K562 (cell line): Measurements from ENCODE around the gene CEP192.

ENCODE experiments used
- CBX8 ChIP-seq: fragments of 200-600 bp; sonication (generic); IDR thresholded peaks from 2 replicates; pipeline ENCODE4 v1.6.1; 2012; ENCODE audit warnings: borderline replicate concordance, mixed run types, low read depth, mild to moderate bottlenecking, moderate library complexity, mixed read lengths, low read length, control low read depth, inconsistent platforms; ENCODE audit not compliant: poor library complexity, severe bottlenecking; ENCODE audit errors: extremely low read depth
- CTCF ChIP-seq, 3 experiments: IDR thresholded peaks in 2 of 3; conservative IDR thresholded peaks in 1 of 3; 2 replicates each; pipeline ENCODE4 v1.5.1; 2011 to 2012; ENCODE audit warnings: low read length in 3 of 3, mild to moderate bottlenecking in 3 of 3, control low read depth in 2 of 3, improper control_type of control experiment in 1 of 3, inconsistent platforms in 1 of 3, low read depth in 1 of 3, mixed read lengths in 1 of 3, moderate library complexity in 1 of 3; ENCODE audit not compliant: insufficient read depth in 2 of 3
- FOXM1 ChIP-seq, 2 experiments: fragments of 450-650 bp in 1 of 2; sonication (generic) in 1 of 2; formaldehyde crosslinking in 1 of 2; IDR thresholded peaks; 2 replicates each; pipeline versions ENCODE4 v1.6.1 to v1.9.0; 2017 to 2022; ENCODE audit warnings: low read depth in 2 of 2, mild to moderate bottlenecking in 2 of 2, missing genetic modification reagents in 1 of 2, moderate library complexity in 1 of 2
- LCOR ChIP-seq: sonication (generic); formaldehyde crosslinking; IDR thresholded peaks from 2 replicates; pipeline ENCODE4 v1.8.0; 2022; ENCODE audit warnings: mild to moderate bottlenecking, missing genetic modification reagents
- MYC ChIP-seq, 2 experiments: fragments of 250-450 bp in 1 of 2; sonication (Bioruptor Pico) in 1 of 2; IDR thresholded peaks; 2 replicates each; pipeline versions ENCODE4 v1.5.1 to v1.6.1; 2012 to 2021; ENCODE audit warnings: low read depth in 2 of 2, borderline replicate concordance in 1 of 2, improper control_type of control experiment in 1 of 2, low read length in 1 of 2, mild to moderate bottlenecking in 1 of 2, moderate library complexity in 1 of 2
- PTBP1 ChIP-seq: fragments of 200-400 bp; formaldehyde crosslinking; IDR thresholded peaks from 2 replicates; pipeline ENCODE4 v1.6.1; 2017; ENCODE audit warnings: low read depth, low read length
- PURB ChIP-seq: sonication (generic); formaldehyde crosslinking; IDR thresholded peaks from 2 replicates; pipeline ENCODE4 v1.9.0; 2021; ENCODE audit warnings: low read depth, mild to moderate bottlenecking, missing genetic modification reagents
- TAF1 ChIP-seq: IDR thresholded peaks from 2 replicates; pipeline ENCODE4 v1.6.1; 2011; ENCODE audit warnings: mild to moderate bottlenecking, low read length, moderate library complexity; ENCODE audit not compliant: insufficient read depth, control insufficient read depth, severe bottlenecking; ENCODE audit errors: extremely low read depth
- ZNF408 ChIP-seq: fragments of 250-450 bp; sonication (Bioruptor Pico); IDR thresholded peaks from 2 replicates; pipeline ENCODE4 v1.4.0; 2020; ENCODE audit warnings: low read depth, mild to moderate bottlenecking, moderate library complexity

GRCh38 chr18:13048061-13048595 lies 57.0 kb downstream of the CEP192 start:
- TF ChIP-seq FOXM1 (IDR thresholded peaks at IDR 0.05; ENCODE audit: low read depth) = no peak
- no peak for TF ChIP-seq FOXM1 (CRISPR knock-in tag; IDR thresholded peaks at IDR 0.05; ENCODE audit: low read depth)
- no peak for TF ChIP-seq LCOR
- TF ChIP-seq MYC (IDR thresholded peaks at IDR 0.05; ENCODE audit: low read depth, low read length) = no peak
- no peak for TF ChIP-seq MYC (CRISPR knock-in tag; IDR thresholded peaks at IDR 0.05; ENCODE audit: borderline replicate concordance, low read depth)
- no peak for TF ChIP-seq CBX8
- no peak for TF ChIP-seq PTBP1
- no peak for TF ChIP-seq CTCF (IDR thresholded peaks at IDR 0.05 in 2 of 3, conservative IDR thresholded peaks at IDR 0.05 in 1 of 3; ENCODE audit: insufficient read depth in 2 of 3, low read depth in 1 of 3, low read length in 3 of 3)
- TF ChIP-seq PURB (CRISPR knock-in tag) = no peak
- TF ChIP-seq ZNF408 (CRISPR knock-in tag) = no peak
- TF ChIP-seq TAF1 = no peak
